ENCODE data around the gene RENBP.
A peak's percentile ranks its signal among the peaks of the same experiment; 100 is the strongest.

Gene RENBP

GRCh38 chrX:153934762-153935325, 9.6 kb downstream of the RENBP start, which contains the start of gene NAA10:
NAA10 (minus strand) TSS chrX:153935037; CDS start chrX:153934904, 133 bp downstream.
- peak in 39 of 56 donors; percentile 9 to 75 (median 38) for DNase-seq

- no peak for DNase-seq
Observed at GRCh38 chrX:153934148-153934761, 10.2 kb downstream of the RENBP start.

- DNase-seq, result no peak
Observed at GRCh38 chrX:153933748-153934147, 10.7 kb downstream of the RENBP start.

GRCh38 chrX:153932220-153932915, 12.1 kb downstream of the RENBP start:
- no peak for DNase-seq

- no peak for DNase-seq
Observed at GRCh38 chrX:153931748-153932147, 12.7 kb downstream of the RENBP start.

- DNase-seq, result no peak
Observed at GRCh38 chrX:153931151-153931550, 13.3 kb downstream of the RENBP start.

GRCh38 chrX:153930011-153930910, 14.2 kb downstream of the RENBP start:
- DNase-seq, result no peak

GRCh38 chrX:153929576-153929975, 14.9 kb downstream of the RENBP start:
- no peak for DNase-seq

- DNase-seq, result no peak
Observed at GRCh38 chrX:153928846-153929245, 15.6 kb downstream of the RENBP start.

GRCh38 chrX:153927922-153928760, 16.3 kb downstream of the RENBP start:
- DNase-seq, result peak; percentile 29 to 97 (median 90)

GRCh38 chrX:153927672-153927921, 16.8 kb downstream of the RENBP start:
- DNase-seq, result no peak

- peak in 9 of 56 donors; percentile 3 to 42 (median 17) for DNase-seq
Observed at GRCh38 chrX:153926858-153927671, 17.4 kb downstream of the RENBP start.

GRCh38 chrX:153926552-153926857, 17.9 kb downstream of the RENBP start:
- no peak for DNase-seq

GRCh38 chrX:153925739-153926551, 18.5 kb downstream of the RENBP start, which contains the start of gene ARHGAP4:
ARHGAP4 (minus strand) TSS chrX:153926264; CDS start chrX:153926202, 62 bp downstream.
- no peak for DNase-seq

- DNase-seq, result no peak
Observed at GRCh38 chrX:153925387-153925738, 19.1 kb downstream of the RENBP start.

- peak in 14 of 56 donors; percentile 4 to 43 (median 23) for DNase-seq
Observed at GRCh38 chrX:153924149-153924861, 20.1 kb downstream of the RENBP start.

GRCh38 chrX:153922932-153923857, 21.2 kb downstream of the RENBP start:
- DNase-seq, result peak in 34 of 56 donors; percentile 6 to 71 (median 33)
